LNCAP (cell line): ENCODE data around the gene EEIG2.

Experiments used
- CTCF ChIP-seq: fragments of 450-650 bp; IDR thresholded peaks from 2 replicates; pipeline ENCODE4 v1.5.1; 2017; ENCODE audit warnings: mild to moderate bottlenecking

EEIG2 gene

GRCh38 chr1:108559215-108560186 lies at the start of gene EEIG2:
Gene EEIG2, plus strand, starts transcription at chr1:108560100. Its CDS starts 329 bp downstream, at chr1:108560429.
- TF ChIP-seq CTCF, result peak; percentile 89

- TF ChIP-seq CTCF, result no peak
Observed at GRCh38 chr1:108511764-108512163, 48.1 kb upstream of the EEIG2 start.

- peak; percentile 91 for TF ChIP-seq CTCF
Observed at GRCh38 chr1:108512239-108513043, 47.5 kb upstream of the EEIG2 start.

- no peak for TF ChIP-seq CTCF
Observed at GRCh38 chr1:108513044-108513415, 46.9 kb upstream of the EEIG2 start.

GRCh38 chr1:108521990-108522393 lies 37.9 kb upstream of the EEIG2 start:
- TF ChIP-seq CTCF, result no peak

GRCh38 chr1:108523829-108524228 lies 36.1 kb upstream of the EEIG2 start:
- TF ChIP-seq CTCF, result no peak

- TF ChIP-seq CTCF, result no peak
Observed at GRCh38 chr1:108524676-108525075, 35.2 kb upstream of the EEIG2 start.
